ENCODE data around the gene TFG. TPM values are rescaled to one million over a fixed set of nuclear protein-coding genes. Genes with fewer than 3 reads are reported as not detected.

Gene TFG
- total RNA-seq, 4 donors from 2014 or later = 118 to 147 (median 138) TPM

- TF ChIP-seq CTCF (IDR thresholded peaks at IDR 0.05) (no peak), POLR2A (IDR thresholded peaks at IDR 0.05) (no peak)
- H3K27me3 ChIP-seq = no peaks in the 10 kb centered on the region
- intact Hi-C loops (cut with DNase I) = no loop called here
- no peaks in the 10 kb centered on the region for H3K36me3 ChIP-seq
- no peak for DNase-seq
- H3K4me1 ChIP-seq = no peaks in the 10 kb centered on the region
- no peak overlapping the region for H3K4me3 ChIP-seq (replicated peaks in 1 of 3)
- whole genome bisulfite sequencing, 2 donors = 84 to 90% methylated on average over 1 of the region's 1 CpG
- no peaks in the 10 kb centered on the region for H3K9me3 ChIP-seq
- peak overlapping the region in 1 of 3 donors; percentile 38 for H3K27ac ChIP-seq
These were observed 27.8 kb upstream of the TFG start for GRCh38 chr3:100681496-100681895.

- Histone ChIP-seq H3K4me3 (replicated peaks in 1 of 3) (peak overlapping the region in 1 of 3 donors; percentile 13), H3K9me3 (no peaks in the 10 kb centered on the region), H3K27ac (peak overlapping the region in 2 of 3 donors; percentile 49 to 72), H3K27me3 (no peaks in the 10 kb centered on the region), H3K36me3 (no peaks in the 10 kb centered on the region), H3K4me1 (no peaks in the 10 kb centered on the region)
- TF ChIP-seq CTCF (IDR thresholded peaks at IDR 0.05) (no peak), POLR2A (IDR thresholded peaks at IDR 0.05) (peak in 1 of 2 donors; percentile 10)
- WGBS, 2 donors = 26 to 48% methylated on average over 10 to 36 of the region's 41 CpGs
- DNase-seq = peak; percentile 87 to 88
- intact Hi-C loops (cut with DNase I) = no loop called here
These were observed 27.0 kb upstream of the TFG start for GRCh38 chr3:100682056-100682853.

GRCh38 chr3:100682854-100683760, 26.2 kb upstream of the TFG start:
- intact Hi-C loops (cut with DNase I) = no loop called here
- H3K9me3 ChIP-seq = no peaks in the 10 kb centered on the region
- peak overlapping the region in 1 of 3 donors; percentile 13 for H3K4me3 ChIP-seq (replicated peaks in 1 of 3)
- no peaks in the 10 kb centered on the region for H3K4me1 ChIP-seq
- no peaks in the 10 kb centered on the region for H3K36me3 ChIP-seq
- no peaks in the 10 kb centered on the region for H3K27me3 ChIP-seq
- 67 to 70% methylated on average over 13 to 15 of the region's 18 CpGs for WGBS, 2 donors
- peak; percentile 11 to 40 for DNase-seq
- H3K27ac ChIP-seq = peak overlapping the region in 2 of 3 donors; percentile 49 to 72
- TF ChIP-seq POLR2A (IDR thresholded peaks at IDR 0.05) (no peak), CTCF (IDR thresholded peaks at IDR 0.05) (no peak)

- no peaks in the 10 kb centered on the region for H3K9me3 ChIP-seq
- DNase-seq = no peak
- TF ChIP-seq POLR2A (IDR thresholded peaks at IDR 0.05) (no peak), CTCF (IDR thresholded peaks at IDR 0.05) (no peak)
- no peaks in the 10 kb centered on the region for H3K36me3 ChIP-seq
- no peak overlapping the region for H3K27ac ChIP-seq
- no peak overlapping the region for H3K4me3 ChIP-seq (replicated peaks in 1 of 3)
- H3K27me3 ChIP-seq = no peaks in the 10 kb centered on the region
- H3K4me1 ChIP-seq = no peaks in the 10 kb centered on the region
- intact Hi-C loops (cut with DNase I) = no loop called here
These were observed 16.1 kb upstream of the TFG start for GRCh38 chr3:100693225-100693624.

Data from thyroid gland (tissue), 4 donors.